22Rv1 (cell line): ENCODE measurements around the gene SCN5A.

Experiments used
- ZFX ChIP-seq: fragments of 450-650 bp; IDR thresholded peaks from 2 replicates; pipeline ENCODE4 v1.6.1; 2017; ENCODE audit warnings: antibody characterized with exemption, borderline replicate concordance
- TF ChIP-seq, protein P1 (sequence below): fragments of 450-650 bp; IDR thresholded peaks from 2 replicates; pipeline ENCODE4 v1.5.1; 2017; ENCODE audit warnings: mild to moderate bottlenecking

DNA sequence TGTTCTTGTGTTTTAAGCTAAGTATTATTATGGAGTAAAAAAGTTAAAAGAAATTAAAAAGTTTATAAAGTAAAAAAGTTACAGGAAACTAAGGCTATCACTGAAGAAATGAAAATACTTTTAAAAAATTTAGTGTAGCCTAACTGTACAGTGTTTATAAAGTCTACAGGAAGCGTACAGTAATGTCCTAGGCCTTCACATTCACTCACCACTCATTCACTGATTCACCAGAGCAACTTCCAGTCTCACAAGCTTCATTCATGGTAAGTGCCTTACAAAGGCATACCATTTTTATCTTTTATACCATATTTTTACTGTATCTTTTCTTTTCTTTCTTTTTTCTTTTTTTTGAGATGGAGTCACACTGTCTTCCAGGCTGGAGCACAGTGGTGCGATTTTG is 40.7 kb upstream of the SCN5A start:
- no peak for TF ChIP-seq ZFX
- TF ChIP-seq, protein P1, sequence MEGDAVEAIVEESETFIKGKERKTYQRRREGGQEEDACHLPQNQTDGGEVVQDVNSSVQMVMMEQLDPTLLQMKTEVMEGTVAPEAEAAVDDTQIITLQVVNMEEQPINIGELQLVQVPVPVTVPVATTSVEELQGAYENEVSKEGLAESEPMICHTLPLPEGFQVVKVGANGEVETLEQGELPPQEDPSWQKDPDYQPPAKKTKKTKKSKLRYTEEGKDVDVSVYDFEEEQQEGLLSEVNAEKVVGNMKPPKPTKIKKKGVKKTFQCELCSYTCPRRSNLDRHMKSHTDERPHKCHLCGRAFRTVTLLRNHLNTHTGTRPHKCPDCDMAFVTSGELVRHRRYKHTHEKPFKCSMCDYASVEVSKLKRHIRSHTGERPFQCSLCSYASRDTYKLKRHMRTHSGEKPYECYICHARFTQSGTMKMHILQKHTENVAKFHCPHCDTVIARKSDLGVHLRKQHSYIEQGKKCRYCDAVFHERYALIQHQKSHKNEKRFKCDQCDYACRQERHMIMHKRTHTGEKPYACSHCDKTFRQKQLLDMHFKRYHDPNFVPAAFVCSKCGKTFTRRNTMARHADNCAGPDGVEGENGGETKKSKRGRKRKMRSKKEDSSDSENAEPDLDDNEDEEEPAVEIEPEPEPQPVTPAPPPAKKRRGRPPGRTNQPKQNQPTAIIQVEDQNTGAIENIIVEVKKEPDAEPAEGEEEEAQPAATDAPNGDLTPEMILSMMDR, result no peak
